Forelimb muscle (tissue), 1 donor: ENCODE measurements around the gene PLPPR4. TPM values are rescaled to one million over a fixed set of nuclear protein-coding genes. Genes with fewer than 3 reads are reported as not detected.
"Not testable (repeated sequence)": the region's sequence is repeated elsewhere in the genome, so short reads cannot be mapped to it uniquely, and the experiment has no call there.

Experiments used
- DNase-seq: peaks from one replicate; pipeline ENCODE4 v3.0.0-alpha.2; 2013; ENCODE audit warnings: low read depth
- polyA plus RNA-seq: library from polyadenylated mRNA; unstranded; fragments of 120-200 nt; gene quantifications from one replicate; pipeline ENCODE4 v1.2.1, GENCODE V29; 2013; ENCODE audit not compliant: insufficient read length

The PLPPR4 gene
- polyA plus RNA-seq, 1 donor = 6.9 TPM

DNA sequence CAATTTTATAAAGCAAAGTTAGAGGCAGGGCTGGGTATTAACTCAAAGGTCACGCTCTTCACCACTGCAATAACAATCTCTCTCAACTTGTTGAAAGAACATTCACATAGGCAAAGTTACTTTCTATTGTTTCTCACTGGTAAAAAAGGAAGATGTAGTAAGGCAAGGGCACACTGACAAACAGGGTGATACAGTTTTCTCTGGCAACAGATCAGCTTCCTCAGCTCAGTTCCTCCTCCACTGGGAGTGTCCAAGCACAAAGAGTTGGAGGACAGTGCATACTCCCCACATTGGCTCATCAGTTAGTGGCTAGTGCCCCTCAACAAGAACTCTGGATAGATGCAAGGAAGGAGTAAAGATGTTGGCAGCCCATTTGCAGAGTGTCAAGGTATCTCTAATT is 3.7 kb downstream of the PLPPR4 start:
- no peak for DNase-seq

DNA sequence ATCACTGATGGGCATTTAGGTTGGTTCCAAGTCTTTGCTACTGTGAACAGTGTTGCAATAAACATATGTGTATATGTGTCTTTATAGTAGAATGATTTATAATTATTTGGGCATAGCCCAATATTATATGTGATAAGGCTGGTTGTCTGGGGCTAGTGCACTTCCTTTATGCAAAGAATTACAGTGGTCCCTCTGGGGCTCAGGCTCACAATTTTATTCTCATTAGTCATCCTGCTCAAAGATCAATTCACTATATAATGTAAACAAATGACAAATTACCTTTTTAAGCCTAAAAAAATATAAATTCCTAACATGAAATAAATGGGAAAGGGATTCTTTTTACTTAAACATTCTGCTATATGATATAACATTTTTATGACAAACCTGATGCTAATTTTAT is 5.0 kb downstream of the PLPPR4 start:
- DNase-seq = no peak

DNA sequence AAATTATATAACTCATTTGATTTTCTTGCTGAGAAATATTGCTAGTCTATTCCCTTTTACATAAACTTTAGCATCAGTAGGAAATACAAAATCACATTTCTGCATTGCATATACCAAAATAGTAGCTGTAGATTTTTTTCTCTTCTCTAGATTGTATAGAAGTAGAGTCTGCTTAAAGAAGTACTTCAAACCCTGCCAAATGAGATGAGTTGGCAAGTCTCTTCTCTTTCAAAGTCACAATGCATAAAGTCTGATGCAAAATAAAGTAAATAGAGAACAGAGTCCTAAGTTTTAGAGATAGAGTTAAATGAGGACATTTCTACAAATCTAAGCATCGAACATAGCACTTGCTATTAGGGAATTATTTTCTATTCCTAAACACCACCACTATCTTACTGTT is 6.4 kb downstream of the PLPPR4 start:
- no peak for DNase-seq

DNA sequence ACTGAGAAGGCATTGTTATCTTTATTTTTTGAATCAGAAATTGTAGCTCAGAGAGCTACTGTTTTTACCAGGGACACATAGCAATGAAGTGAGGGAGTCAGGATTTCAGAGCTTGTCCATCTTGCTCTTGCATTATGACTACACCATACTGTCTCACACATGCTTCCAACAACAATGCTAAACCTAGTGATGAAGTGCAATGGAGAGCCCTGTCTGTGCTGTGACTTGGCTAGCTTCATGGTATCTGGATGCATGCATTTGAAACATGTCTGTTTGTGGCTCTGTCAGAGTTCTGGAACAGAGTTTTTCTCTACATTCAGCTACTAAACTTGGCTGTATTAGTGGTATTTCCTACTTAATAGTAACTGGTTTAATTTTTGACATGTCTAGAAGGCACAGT is 7.0 kb downstream of the PLPPR4 start:
- no peak for DNase-seq

DNA sequence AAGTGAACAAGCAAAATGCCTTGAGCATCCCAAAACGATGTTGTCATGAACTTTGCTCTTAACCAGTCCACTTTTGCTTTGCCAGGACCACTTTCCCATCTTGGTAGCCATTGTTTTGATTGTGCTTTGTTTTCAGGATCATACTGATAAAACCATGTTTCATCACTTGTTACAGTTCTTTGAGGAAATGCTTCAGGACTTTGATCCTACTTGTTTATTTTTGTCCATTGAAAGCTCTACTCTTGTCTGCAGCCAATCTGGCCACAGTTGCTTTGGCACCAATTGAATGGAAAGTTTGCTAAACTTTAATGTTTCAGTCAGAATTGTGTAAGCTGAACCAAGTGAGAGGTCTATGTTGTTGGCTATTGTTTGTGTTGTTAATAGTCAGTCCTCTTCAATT is 12.8 kb downstream of the PLPPR4 start:
- no peak for DNase-seq

DNA sequence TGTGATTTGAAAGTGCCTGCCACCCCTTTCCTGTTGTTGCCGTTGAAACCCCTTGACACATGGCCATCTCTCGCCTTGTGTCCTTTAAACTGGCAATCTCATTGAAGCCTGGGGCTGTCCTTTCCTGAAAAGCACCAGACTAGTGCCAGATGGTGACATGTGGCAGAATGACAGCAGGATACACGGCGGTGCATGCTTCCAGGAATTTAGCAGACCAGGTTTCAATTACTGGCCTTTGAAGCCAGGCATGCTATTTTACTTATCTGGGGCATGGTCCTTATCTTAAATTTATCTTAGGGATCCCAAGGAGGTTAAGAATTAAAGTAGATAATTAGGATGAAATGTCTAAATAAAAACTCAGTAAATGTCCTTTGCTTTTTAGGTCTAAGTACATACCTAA is 15.2 kb downstream of the PLPPR4 start:
- no peak for DNase-seq

DNA sequence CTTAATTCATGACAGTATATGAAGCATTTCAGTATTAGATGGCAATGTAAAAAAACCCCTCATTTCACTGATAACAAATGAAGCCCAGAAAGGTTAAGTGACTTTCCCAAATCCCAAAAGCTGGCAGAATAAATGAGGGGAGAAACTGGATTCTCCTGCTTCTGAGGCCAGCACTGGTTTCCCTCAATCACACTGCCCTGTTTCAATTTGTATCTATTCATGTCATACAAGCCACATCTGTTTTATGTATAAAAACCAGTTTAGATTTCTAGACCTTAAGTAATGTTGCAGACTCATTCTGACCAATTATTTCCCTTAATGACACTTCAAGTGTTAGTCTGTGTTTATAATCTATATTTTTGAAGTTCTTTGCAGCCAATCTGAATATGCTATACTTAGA is 16.8 kb downstream of the PLPPR4 start:
- DNase-seq = no peak

DNA sequence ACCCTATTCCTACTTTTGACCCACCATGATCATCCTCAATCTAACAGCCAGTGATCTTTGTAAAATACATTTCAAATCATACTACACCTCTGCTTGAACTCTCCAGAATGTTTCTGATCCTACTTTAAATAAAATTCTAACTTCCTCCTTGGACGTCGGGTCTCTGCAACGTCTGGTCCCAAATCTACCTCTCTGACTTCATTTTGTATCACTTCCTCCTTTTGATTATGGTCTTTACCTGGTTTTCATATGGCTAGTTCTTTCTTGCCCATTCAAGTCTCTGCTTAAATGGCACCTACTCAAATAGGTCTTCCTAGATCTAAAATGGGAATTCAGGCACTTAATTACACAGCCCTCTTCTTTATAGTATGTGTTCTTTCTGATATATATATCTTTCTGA is 18.2 kb downstream of the PLPPR4 start:
- no peak for DNase-seq

DNA sequence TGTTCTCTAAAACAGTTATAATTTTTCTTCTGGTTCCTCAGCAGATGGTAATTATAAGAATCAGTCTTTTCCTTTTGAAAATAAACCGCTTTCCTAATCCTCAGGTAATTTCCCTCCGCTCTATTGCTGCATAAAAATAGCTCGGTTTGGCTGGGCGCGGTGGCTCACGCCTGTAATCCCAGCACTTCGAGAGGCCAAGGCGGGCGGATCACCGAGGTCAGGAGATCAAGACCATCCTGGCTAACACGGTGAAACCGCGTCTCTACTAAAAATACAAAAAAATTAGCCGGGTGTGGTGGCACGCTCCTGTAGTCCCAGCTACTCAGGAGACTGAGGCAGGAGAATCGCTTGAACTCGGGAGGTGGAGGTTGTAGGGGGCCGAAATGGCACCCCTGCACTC is 19.2 kb downstream of the PLPPR4 start:
- not testable (repeated sequence) for DNase-seq

DNA sequence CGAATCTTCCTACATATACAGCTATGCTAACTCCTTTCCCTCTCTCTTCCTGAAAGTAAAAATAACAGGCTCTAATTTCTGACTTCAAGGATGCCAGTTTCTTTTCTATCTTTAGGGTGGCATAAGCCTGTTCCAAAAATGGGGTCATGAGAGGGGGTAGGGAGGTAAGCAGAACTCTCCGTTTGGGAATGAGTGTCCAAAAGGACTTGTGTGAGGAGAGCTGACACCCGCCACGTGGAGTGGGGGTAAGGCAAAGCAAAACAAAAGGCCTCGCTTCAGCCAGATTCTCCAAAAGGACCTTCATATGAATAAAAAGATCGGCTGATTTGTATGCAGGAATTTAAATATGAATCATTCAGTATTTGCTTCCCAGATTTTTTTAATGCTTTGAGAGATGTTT is 28.6 kb downstream of the PLPPR4 start:
- DNase-seq = no peak

DNA sequence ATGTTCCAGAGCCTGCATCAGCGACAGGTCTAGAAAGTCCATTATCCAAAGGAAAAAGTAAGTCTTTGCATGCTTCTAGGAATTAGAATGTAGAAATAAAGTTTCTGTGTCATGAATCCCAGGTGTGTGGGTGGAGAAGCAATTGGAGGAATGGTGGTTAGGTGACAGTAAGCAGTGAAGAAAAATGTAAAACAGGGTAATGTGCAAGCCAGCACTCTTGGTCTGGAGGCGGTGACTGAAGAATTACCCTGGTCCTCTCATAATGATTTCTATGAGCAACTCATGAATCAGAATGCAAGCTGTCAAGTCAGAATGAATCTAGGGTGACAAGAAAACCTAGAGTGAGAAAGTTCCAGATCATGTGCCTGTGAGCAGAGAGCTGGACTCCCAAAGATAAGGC is 33.6 kb downstream of the PLPPR4 start:
- no peak for DNase-seq

DNA sequence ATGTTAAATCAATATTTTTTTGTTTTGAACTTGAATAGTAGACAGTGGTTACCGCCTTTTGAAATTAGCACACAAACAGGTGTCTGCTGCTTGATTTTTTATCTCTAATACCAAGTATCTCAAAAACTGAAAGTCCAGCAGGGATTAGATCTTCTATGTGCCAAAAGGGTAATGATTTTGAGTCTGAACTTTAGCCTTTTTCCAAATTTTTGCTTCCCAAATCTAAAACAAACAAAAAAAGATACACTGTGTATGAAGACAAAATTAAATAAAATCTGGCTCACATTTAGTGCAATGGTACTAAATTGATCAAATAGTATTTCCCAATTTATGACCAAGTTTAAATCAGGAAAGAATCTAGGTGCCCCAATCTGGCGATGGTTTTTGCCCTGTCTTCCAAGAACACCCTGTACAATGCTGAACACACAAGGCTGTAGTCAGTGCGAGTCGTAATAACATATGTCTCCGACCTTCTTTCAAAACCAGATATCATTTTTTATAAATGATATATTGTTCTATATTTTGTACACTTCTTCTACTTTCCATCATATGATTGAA is 40.5 kb downstream of the PLPPR4 start:
- no peak for DNase-seq

DNA sequence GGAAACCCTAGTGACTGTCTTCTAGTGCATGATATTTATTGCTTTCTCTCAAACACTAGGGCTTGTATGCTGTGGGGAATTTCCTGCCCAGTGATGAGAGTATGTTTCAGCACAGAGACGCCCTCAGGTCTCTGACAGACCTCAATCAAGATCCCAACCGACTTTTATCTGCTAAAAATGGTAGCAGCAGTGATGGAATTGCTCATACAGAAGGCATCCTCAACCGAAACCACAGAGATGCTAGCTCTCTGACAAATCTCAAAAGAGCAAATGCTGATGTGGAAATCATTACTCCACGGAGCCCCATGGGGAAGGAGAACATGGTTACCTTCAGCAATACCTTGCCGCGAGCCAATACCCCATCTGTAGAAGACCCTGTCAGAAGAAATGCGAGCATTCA is 41.3 kb downstream of the PLPPR4 start:
- no peak for DNase-seq

DNA sequence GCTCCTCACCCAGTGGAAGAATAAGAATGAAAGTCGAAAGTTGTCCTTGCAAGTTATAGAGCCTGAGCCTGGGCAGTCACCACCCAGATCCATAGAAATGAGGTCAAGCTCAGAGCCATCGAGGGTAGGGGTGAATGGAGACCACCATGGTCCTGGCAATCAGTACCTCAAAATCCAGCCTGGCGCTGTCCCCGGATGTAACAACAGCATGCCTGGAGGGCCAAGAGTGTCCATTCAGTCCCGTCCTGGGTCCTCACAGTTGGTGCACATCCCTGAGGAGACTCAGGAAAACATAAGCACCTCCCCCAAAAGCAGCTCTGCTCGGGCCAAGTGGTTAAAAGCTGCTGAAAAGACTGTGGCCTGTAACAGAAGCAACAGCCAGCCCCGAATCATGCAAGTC is 41.8 kb downstream of the PLPPR4 start:
- DNase-seq = no peak

DNA sequence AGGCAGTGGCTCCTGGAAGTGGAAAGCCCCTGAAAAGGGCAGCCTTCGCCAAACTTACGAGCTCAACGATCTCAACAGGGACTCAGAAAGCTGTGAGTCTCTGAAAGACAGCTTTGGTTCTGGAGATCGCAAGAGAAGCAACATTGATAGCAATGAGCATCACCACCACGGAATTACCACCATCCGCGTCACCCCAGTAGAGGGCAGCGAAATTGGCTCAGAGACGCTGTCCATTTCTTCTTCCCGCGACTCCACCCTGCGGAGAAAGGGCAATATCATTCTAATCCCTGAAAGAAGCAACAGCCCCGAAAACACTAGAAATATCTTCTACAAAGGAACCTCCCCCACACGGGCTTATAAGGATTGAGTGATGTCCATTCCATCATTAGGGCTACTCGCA is 42.4 kb downstream of the PLPPR4 start:
- DNase-seq = no peak

DNA sequence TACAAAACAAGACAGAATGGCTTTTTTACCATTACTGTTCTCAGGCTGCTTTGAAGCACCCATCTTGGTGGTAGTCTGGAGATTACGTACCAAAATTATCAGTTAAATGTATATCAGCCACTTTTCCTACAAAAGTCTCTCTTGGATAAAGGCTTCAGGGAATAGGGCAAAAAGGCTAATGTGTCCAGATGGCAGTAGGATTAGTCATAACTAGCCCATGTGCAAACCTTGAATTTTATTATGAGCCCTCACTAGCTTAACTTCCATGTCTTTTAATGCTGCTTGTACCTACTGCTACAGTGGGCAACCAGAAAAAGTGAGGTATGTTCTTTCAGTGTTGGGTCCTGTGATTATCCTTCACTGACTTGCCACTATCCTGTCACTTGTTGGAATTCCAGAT is 51.0 kb downstream of the PLPPR4 start:
- DNase-seq = no peak

DNA sequence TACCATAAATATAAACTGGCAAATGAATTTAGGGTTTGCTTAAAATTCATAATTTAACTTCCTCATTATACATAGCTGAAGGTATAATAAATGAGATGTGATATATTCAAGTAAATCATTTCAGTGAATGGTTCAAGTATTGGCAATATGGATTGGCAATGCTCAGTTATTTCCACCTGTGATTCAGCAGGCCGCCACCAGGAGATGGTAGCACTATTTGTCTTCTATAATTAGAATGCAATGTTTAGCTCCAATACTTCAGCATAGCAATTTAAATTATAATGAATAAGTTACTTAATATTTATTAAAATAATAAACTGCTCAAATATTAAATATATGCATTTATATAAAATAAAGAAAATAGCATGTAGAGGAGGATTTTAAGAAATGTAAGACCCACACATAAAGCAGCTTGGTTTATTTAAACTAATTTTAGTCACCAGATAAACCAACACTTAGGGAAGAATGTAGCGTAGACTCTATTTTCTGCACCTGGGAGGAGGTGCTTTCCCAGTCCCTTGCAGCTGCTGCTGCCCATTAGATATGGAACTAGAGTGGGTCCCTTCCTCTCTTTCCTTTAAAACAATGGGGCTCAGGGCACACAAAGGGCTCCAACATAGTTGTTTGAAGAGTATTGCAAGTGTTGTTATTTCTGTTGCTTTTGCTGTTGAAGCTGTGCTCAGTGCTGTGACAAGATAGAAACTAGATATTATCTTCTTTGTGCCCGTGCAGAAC is 62.1 kb downstream of the PLPPR4 start:
- DNase-seq = no peak

DNA sequence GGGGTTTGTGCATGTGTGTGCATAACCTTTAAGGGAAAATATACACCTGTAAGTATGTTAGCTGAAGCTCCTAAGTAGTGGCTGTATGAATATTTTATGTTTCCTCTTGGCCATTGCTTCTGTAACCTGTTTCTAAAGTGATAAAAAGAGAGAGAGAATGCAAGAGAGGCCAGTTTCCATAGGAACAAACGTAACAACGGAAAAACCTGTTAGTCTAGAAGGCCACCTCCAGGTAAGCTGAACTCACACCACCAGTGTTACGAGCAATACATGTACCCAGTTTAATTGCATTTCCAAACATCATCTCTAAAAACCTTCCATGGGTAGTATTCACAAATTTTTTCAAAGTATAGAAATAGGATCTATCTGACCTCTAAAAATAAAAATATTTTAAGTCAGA is 63.1 kb downstream of the PLPPR4 start:
- DNase-seq = no peak

DNA sequence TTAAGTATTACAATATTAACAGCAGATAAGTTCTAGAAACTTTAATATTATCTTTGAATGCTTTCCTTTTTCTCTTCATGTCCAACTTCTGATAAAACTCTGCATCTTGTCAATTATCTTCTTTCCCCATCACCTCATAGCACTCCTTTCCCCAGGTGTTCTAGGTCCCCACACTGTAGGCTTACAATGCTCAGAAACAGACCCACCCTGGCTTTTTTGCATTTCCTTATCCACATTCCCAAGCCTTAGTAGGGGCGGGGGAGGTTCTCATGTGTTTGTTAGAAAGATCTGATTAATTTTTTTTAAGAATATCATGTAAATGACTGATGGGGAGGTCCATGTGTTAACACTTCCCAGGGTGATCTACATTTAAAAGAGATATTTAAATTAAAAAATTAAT is 63.9 kb downstream of the PLPPR4 start:
- no peak for DNase-seq

DNA sequence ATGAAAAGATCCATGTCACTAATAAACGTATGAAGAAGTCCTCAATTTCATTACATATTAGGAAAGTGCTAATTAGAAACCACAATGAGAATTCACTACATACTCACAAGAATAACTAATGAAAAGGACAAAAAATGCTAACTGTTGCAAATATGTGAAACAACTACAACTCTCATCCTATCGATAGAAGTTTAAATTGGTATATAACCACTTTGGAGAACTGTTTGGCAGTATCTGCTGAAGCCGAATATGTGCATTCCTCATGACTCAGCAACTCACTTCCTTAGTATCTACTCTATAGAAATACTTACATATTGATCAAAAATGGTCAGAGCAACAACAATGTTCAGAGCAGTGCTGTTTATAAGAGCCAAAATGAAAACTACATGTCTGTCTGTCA is 66.8 kb downstream of the PLPPR4 start:
- no peak for DNase-seq

DNA sequence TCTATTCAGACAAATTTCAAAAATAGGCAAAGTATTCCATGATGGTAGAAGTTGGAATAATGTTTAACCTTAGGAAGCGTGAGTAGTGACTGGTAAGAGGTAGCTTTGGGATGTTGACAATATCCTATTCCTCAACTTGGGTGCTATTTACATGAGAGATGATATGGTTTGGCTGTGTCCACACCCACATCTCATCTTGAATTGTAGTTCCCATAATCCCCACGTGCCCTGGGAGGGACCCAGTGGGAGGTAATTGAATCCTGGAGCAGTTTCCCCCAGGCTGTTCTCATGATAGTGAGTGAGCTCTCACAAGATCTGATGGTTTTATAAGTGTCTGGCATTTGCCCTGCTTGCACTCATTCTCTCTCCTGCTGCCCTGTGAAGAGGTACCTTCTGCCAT is 67.3 kb downstream of the PLPPR4 start:
- DNase-seq = no peak

DNA sequence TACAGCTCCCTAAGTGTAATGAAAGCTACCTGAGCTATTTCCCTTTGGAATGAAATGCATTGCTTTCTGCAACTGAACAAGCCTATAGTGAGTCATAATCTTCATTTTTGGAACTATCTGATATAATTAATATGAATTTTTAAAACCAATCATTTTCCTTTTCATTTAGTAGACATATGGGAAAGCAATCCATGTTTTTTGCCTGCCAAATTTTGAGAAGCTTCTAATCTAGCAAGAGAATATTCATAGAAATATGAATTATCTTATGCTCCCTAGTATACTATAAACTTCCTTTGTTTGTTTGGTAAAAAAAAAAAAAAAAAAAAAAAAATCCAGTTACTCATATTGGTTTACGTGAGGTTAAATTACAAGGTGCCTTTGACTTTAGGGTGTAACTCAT is 68.3 kb downstream of the PLPPR4 start:
- no peak for DNase-seq

DNA sequence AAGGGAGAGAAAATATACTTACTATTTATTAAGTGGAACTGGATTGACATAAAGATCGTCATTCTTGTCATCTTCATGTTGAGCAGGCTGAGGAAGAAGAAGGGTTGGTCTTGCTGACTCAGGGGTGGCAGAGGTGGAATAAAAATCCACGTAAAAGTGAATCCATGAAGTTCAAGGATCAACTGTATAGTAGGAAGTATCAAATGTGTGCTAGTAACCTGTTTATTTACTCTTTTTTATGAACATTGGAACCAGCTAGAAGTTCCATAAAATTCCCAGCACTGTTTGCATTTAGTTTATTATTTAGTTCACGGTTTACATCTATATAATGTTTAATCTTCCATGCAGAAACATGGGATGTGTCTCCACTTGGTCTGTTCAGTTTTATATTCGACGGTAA is 70.7 kb downstream of the PLPPR4 start:
- DNase-seq = no peak

DNA sequence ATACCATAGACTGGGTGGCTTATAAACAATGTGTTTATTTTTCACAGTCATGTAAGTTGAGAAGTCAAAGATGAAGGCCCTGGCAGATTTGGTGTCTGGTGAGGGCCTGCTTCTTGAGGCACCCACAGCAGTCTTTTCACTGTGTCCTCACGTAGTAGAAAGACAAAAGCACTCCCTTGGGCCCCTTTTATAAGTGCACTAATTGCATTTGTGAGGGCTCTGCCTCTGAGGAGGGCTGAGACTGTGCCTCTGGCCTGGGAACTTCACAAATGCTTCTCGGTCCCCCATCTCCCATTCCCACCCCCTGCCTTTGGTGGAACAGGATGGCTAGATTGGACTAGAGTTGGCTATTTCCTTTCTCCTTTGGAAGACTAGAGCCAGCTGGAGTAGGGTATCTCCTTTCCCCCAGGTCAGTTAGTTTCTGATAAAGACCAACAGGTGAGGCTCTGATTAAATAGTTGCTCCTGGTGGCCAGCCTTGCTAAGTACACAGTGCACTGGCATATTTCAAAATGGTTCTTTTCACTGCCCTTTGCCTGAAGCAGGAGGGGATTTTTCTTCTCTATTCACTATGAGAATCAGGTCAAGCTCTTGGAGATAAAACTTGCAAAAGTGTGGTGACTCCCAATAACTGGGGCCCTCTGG is 82.9 kb downstream of the PLPPR4 start:
- no peak for DNase-seq
